Glutamatergic neuron (in vitro differentiated cells): Measurements from ENCODE around the gene GPRIN1. TPM values are rescaled to one million over a fixed set of nuclear protein-coding genes. Genes with fewer than 3 reads are reported as not detected.
A peak's percentile ranks its signal among the peaks of the same experiment; 100 is the strongest.

Experiments
- DNase-seq: peaks from one replicate; pipeline ENCODE4 v3.0.0; 2022
- H3K27ac Mint-ChIP-seq: one replicate; pipeline ENCODE4 v1.8.0; 2020; ENCODE audit warnings: mild to moderate bottlenecking, mixed read lengths, inconsistent platforms; ENCODE audit not compliant: unreplicated experiment
- H3K27me3 Mint-ChIP-seq: one replicate; pipeline ENCODE4 v1.8.0; 2020; ENCODE audit warnings: mild to moderate bottlenecking, moderate library complexity, mixed read lengths, inconsistent platforms; ENCODE audit not compliant: unreplicated experiment
- H3K36me3 Mint-ChIP-seq: one replicate; pipeline ENCODE4 v1.8.0; 2020; ENCODE audit warnings: mild to moderate bottlenecking, mixed read lengths, inconsistent platforms; ENCODE audit not compliant: unreplicated experiment
- H3K4me1 Mint-ChIP-seq: one replicate; pipeline ENCODE4 v1.8.0; 2020; ENCODE audit warnings: mild to moderate bottlenecking, low read depth, mixed read lengths, inconsistent platforms; ENCODE audit not compliant: unreplicated experiment
- H3K4me3 Mint-ChIP-seq: one replicate; pipeline ENCODE4 v1.8.0; 2020; ENCODE audit warnings: mild to moderate bottlenecking, mixed read lengths, inconsistent platforms; ENCODE audit not compliant: unreplicated experiment
- H3K9me3 Mint-ChIP-seq: one replicate; pipeline ENCODE4 v1.8.0; 2020; ENCODE audit warnings: mild to moderate bottlenecking, moderate library complexity, mixed read lengths, inconsistent platforms; ENCODE audit not compliant: unreplicated experiment
- CTCF ChIP-seq: fragments of 200-600 bp; sonication (generic); IDR thresholded peaks from one replicate; pipeline ENCODE4 v1.5.0; 2021; ENCODE audit not compliant: partially characterized antibody, unreplicated experiment
- total RNA-seq: library from RNA; stranded (reverse); fragmentation: NEBNext Ultra II Directional; extraction: Animal tissue kit (Norgen Biotek cat#: 25700); gene quantifications from one replicate; pipeline ENCODE4 v1.2.1, GENCODE V29; 2021; ENCODE audit not compliant: unreplicated experiment

The GPRIN1 gene
- total RNA-seq, 1 donor from 2014 or later, result 72.3 TPM

GRCh38 chr5:176619569-176620332, 9.8 kb upstream of the GPRIN1 start:
- no peak overlapping the region for H3K27ac Mint-ChIP-seq

GRCh38 chr5:176619203-176619568, 9.2 kb upstream of the GPRIN1 start:
- peak; percentile 90 for DNase-seq
- Mint-ChIP-seq H3K27me3 (peaks cover 12% of the 10 kb centered on the region), H3K9me3 (peaks cover 4% of the 10 kb centered on the region), H3K27ac (no peak overlapping the region), H3K36me3 (no peaks in the 10 kb centered on the region), H3K4me3 (no peak overlapping the region), H3K4me1 (peaks cover 8% of the 10 kb centered on the region)
- TF ChIP-seq CTCF, result no peak

More at GRCh38 chr5:176619569-176620332, 9.8 kb upstream of the GPRIN1 start:
- Mint-ChIP-seq H3K36me3 (no peaks in the 10 kb centered on the region), H3K4me1 (peaks cover 8% of the 10 kb centered on the region), H3K27me3 (peaks cover 12% of the 10 kb centered on the region), H3K9me3 (peaks cover 4% of the 10 kb centered on the region), H3K4me3 (peak overlapping the region; percentile 78)
- no peak for TF ChIP-seq CTCF
- DNase-seq, result no peak

GRCh38 chr5:176618783-176619182, 8.8 kb upstream of the GPRIN1 start:
- no peak for DNase-seq
- Mint-ChIP-seq H3K36me3 (no peaks in the 10 kb centered on the region), H3K27me3 (peaks cover 12% of the 10 kb centered on the region), H3K9me3 (peaks cover 4% of the 10 kb centered on the region), H3K27ac (no peak overlapping the region), H3K4me3 (no peak overlapping the region), H3K4me1 (peaks cover 8% of the 10 kb centered on the region)
- TF ChIP-seq CTCF, result no peak

- H3K4me3 Mint-ChIP-seq, result no peak overlapping the region
- H3K4me1 Mint-ChIP-seq, result peaks cover 12% of the 10 kb centered on the region
- H3K27ac Mint-ChIP-seq, result no peak overlapping the region
- H3K9me3 Mint-ChIP-seq, result peaks cover 8% of the 10 kb centered on the region
- TF ChIP-seq CTCF, result no peak
- H3K36me3 Mint-ChIP-seq, result no peaks in the 10 kb centered on the region
- peaks cover 12% of the 10 kb centered on the region for H3K27me3 Mint-ChIP-seq
- DNase-seq, result no peak
Observed at GRCh38 chr5:176616511-176616910, 6.6 kb upstream of the GPRIN1 start.

GRCh38 chr5:176614805-176615478, 5.0 kb upstream of the GPRIN1 start:
- H3K36me3 Mint-ChIP-seq, result no peaks in the 10 kb centered on the region
- H3K4me1 Mint-ChIP-seq, result peaks cover 12% of the 10 kb centered on the region
- TF ChIP-seq CTCF, result no peak
- H3K9me3 Mint-ChIP-seq, result peaks cover 10% of the 10 kb centered on the region
- H3K27ac Mint-ChIP-seq, result no peak overlapping the region
- peaks cover 12% of the 10 kb centered on the region for H3K27me3 Mint-ChIP-seq
- no peak for DNase-seq
- H3K4me3 Mint-ChIP-seq, result no peak overlapping the region
